BLaER1 (cell line): ENCODE data around the gene MUC4.
"Not testable (repeated sequence)": the region's sequence is repeated elsewhere in the genome, so short reads cannot be mapped to it uniquely, and the experiment has no call there.

ENCODE experiments used
- H3K27ac ChIP-seq: shearing (Covaris generic); formaldehyde crosslinking; 2 replicates; pipeline ENCODE4 v1.8.1; 2022
- H3K27me3 ChIP-seq: shearing (Covaris generic); formaldehyde crosslinking; 2 replicates; pipeline ENCODE4 v1.8.1; 2022
- H3K36me3 ChIP-seq: shearing (Covaris generic); formaldehyde crosslinking; 2 replicates; pipeline ENCODE4 v1.8.1; 2022
- H3K4me1 ChIP-seq: shearing (Covaris generic); formaldehyde crosslinking; 2 replicates; pipeline ENCODE4 v1.8.1; 2022
- H3K4me2 ChIP-seq: shearing (Covaris generic); formaldehyde crosslinking; 2 replicates; pipeline ENCODE4 v1.8.1; 2022
- H3K4me3 ChIP-seq: shearing (Covaris generic); formaldehyde crosslinking; 2 replicates; pipeline ENCODE4 v1.8.1; 2022
- H3K9ac ChIP-seq: shearing (Covaris generic); formaldehyde crosslinking; 2 replicates; pipeline ENCODE4 v1.8.1; 2022
- H3K9me3 ChIP-seq: shearing (Covaris generic); formaldehyde crosslinking; 2 replicates; pipeline ENCODE4 v1.8.1; 2022
- H4K20me1 ChIP-seq: shearing (Covaris generic); formaldehyde crosslinking; 2 replicates; pipeline ENCODE4 v1.8.1; 2022
- Cebpa-rat ChIP-seq: shearing (Covaris generic); IDR thresholded peaks from 2 replicates; pipeline ENCODE4 v1.8.1; 2022

Gene MUC4

DNA sequence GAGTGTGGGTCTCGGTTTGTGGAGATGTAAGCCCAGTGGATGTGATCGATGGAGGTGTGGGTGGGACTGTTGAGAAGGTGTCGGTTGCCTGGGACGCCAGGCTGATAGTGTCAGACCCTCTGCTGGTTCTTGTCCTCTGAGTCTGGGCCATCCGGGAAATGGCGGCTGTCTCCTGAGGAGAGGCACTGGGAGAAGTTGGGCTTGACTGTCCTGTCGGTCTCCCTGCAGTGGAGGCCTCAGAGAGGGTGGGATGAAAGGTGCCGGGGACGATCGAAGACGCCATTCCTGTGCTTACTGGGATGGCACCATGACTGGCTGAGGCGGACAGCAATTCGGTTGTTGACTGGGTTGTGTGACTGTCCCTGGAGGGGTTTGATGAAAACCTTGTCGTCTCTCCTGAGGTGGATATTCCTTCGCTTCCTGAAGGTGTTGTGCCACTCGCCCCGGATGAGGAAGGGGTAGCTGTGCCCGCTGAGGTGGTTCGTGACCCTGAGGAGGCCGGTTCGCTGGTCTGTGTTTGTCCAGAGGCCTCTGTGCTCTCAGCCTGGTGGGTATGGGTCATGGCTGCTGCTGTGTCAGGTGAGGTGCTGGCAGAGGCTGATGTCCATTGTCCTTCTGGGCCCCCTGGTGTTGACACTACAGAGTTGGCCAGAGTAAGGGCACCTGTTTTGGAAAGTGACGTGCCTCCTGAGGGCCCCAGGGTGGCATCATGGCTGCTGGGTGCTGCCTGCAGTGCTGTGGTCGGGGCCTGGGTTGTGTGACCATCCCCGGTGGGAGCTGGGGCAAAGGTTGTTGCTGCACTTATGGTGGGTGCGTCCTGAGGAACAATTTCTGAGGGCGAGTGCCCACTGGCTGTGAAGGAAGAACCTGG is 22.8 kb downstream of the MUC4 start:
- H3K36me3 ChIP-seq, result no peaks in the 10 kb centered on the region
- H4K20me1 ChIP-seq, result no peaks in the 10 kb centered on the region
- no peak for TF ChIP-seq Cebpa-rat
- no peak overlapping the region for H3K4me3 ChIP-seq
- H3K27ac ChIP-seq, result 0 out of 2 replicates have a peak overlapping the region, but pooled peaks have one; percentile 2
- H3K27me3 ChIP-seq, result no peaks in the 10 kb centered on the region
- peaks cover 42% of the 10 kb centered on the region for H3K9me3 ChIP-seq
- peaks cover 25% of the 10 kb centered on the region for H3K4me1 ChIP-seq
- H3K4me2 ChIP-seq, result no peak overlapping the region
- no peak overlapping the region for H3K9ac ChIP-seq

GRCh38 chr3:195785781-195786405 is 25.8 kb downstream of the MUC4 start:
- H3K4me2 ChIP-seq, H3K27me3 ChIP-seq, H3K27ac ChIP-seq, H3K9ac ChIP-seq, H3K36me3 ChIP-seq, H3K4me3 ChIP-seq, H4K20me1 ChIP-seq: not testable (repeated sequence)
- peaks cover 53% of the 10 kb centered on the region for H3K9me3 ChIP-seq
- H3K4me1 ChIP-seq, result peaks cover 19% of the 10 kb centered on the region

- H3K4me1 ChIP-seq, result not testable (repeated sequence)
Measured at GRCh38 chr3:195784031-195784430, 27.7 kb downstream of the MUC4 start.

GRCh38 chr3:195781236-195781635 is 30.5 kb downstream of the MUC4 start:
- not testable (repeated sequence) for H3K4me3 ChIP-seq, H4K20me1 ChIP-seq
- H3K9me3 ChIP-seq, result peaks cover 61% of the 10 kb centered on the region

More at GRCh38 chr3:195784031-195784430, 27.7 kb downstream of the MUC4 start:
- H3K4me2 ChIP-seq, H3K27ac ChIP-seq, H3K27me3 ChIP-seq, H3K9ac ChIP-seq, H4K20me1 ChIP-seq, H3K36me3 ChIP-seq, H3K4me3 ChIP-seq: not testable (repeated sequence)
- H3K9me3 ChIP-seq, result peaks cover 60% of the 10 kb centered on the region

GRCh38 chr3:195777975-195778374 is 33.8 kb downstream of the MUC4 start:
- TF ChIP-seq Cebpa-rat, result no peak
- H3K36me3 ChIP-seq, result no peaks in the 10 kb centered on the region
- no peak overlapping the region for H3K4me2 ChIP-seq
- H3K4me3 ChIP-seq, result no peak overlapping the region
- H3K27ac ChIP-seq, result no peak overlapping the region
- no peak overlapping the region for H3K9ac ChIP-seq
- H3K27me3 ChIP-seq, result no peaks in the 10 kb centered on the region
- no peaks in the 10 kb centered on the region for H3K4me1 ChIP-seq
- peaks cover 37% of the 10 kb centered on the region for H3K9me3 ChIP-seq
- H4K20me1 ChIP-seq, result no peaks in the 10 kb centered on the region

More at GRCh38 chr3:195781236-195781635, 30.5 kb downstream of the MUC4 start:
- H3K4me2 ChIP-seq, H3K4me1 ChIP-seq, H3K27ac ChIP-seq, H3K27me3 ChIP-seq, H3K9ac ChIP-seq, H3K36me3 ChIP-seq: not testable (repeated sequence)

- no peak overlapping the region for H3K4me3 ChIP-seq
- no peak overlapping the region for H3K27ac ChIP-seq
- H3K27me3 ChIP-seq, result no peaks in the 10 kb centered on the region
- no peak overlapping the region for H3K9ac ChIP-seq
- H3K4me2 ChIP-seq, result no peak overlapping the region
- H4K20me1 ChIP-seq, result no peaks in the 10 kb centered on the region
- peaks cover 14% of the 10 kb centered on the region for H3K9me3 ChIP-seq
- no peaks in the 10 kb centered on the region for H3K4me1 ChIP-seq
- no peak for TF ChIP-seq Cebpa-rat
- H3K36me3 ChIP-seq, result no peaks in the 10 kb centered on the region
Measured at GRCh38 chr3:195774917-195775316, 36.8 kb downstream of the MUC4 start.

- no peaks in the 10 kb centered on the region for H4K20me1 ChIP-seq
- H3K9me3 ChIP-seq, result peaks cover 14% of the 10 kb centered on the region
- H3K27me3 ChIP-seq, result no peaks in the 10 kb centered on the region
- H3K9ac ChIP-seq, result no peak overlapping the region
- TF ChIP-seq Cebpa-rat, result no peak
- no peak overlapping the region for H3K27ac ChIP-seq
- H3K4me2 ChIP-seq, result no peak overlapping the region
- no peak overlapping the region for H3K4me3 ChIP-seq
- H3K36me3 ChIP-seq, result no peaks in the 10 kb centered on the region
- no peaks in the 10 kb centered on the region for H3K4me1 ChIP-seq
Measured at GRCh38 chr3:195773956-195774537, 37.7 kb downstream of the MUC4 start.

DNA sequence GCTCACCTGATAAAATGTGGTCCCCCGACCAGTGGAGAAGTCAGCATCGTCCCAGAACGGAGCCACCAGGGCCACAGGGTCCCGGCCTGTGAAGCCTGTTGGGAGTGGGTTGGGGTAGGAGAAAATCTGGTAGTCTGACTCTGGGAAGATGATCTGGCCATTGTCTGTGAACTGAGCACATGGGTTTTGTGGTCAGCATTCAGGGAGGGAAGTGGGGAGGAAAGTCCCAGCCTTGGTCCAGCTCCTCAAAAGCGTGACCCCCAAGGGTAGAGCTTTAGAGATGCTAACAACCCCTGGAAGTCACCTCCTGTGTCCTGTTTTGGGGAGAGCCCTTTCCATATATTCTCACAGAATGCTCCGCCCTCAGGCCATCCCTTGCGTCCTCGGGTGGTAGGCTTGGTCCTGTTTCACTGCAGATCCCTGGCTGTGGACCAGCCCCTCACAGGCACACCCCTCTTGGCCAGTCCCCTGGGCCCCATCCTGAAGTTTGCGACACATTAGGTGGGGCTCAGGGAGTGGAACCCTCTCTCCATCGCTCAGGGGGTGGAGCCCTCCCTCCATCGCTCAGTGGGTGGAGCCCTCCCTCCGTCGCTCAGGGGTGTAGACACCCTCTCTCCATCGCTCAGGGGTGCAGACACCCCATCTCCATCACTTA is 40.0 kb downstream of the MUC4 start:
- TF ChIP-seq Cebpa-rat, result no peak
- Histone ChIP-seq H4K20me1 (no peaks in the 10 kb centered on the region), H3K9me3 (peaks cover 8% of the 10 kb centered on the region; the same call in 1 of the 2 replicates), H3K4me3 (no peak overlapping the region), H3K4me1 (no peaks in the 10 kb centered on the region), H3K27ac (no peak overlapping the region), H3K27me3 (no peaks in the 10 kb centered on the region), H3K9ac (no peak overlapping the region), H3K4me2 (no peak overlapping the region), H3K36me3 (no peaks in the 10 kb centered on the region)

DNA sequence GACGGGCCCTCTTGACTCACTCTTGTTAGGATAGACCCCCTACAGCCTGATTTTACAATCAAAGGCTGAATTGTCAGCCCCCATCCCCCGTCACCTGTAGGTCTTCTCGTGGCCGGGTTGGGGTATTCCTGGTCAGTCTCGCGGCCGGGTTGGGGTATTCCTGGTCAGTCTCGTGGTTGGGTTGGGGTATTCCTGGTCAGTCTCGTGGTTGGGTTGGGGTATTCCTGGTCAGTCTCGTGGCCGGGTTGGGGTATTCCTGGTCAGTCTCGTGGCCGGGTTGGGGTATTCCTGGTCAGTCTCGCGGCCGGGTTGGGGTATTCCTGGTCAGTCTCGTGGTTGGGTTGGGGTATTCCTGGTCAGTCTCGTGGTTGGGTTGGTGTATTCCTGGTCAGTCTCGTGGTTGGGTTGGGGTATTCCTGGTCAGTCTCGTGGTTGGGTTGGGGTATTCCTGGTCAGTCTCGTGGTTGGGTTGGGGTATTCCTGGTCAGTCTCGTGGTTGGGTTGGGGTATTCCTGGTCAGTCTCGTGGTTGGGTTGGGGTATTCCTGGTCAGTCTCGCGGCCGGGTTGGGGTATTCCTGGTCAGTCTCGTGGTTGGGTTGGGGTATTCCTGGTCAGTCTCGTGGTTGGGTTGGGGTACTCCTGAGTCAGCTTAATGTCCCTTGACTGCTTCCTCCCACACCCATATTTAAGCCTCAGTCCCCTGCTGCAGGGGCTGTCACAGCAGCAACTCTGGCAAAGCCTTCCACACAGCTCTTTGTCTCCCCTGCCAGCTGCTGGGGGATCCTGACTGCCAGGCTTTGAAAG is 40.7 kb downstream of the MUC4 start:
- H3K27ac ChIP-seq, H3K4me2 ChIP-seq, H3K36me3 ChIP-seq, H3K4me1 ChIP-seq, H4K20me1 ChIP-seq, H3K4me3 ChIP-seq, H3K27me3 ChIP-seq, H3K9ac ChIP-seq, H3K9me3 ChIP-seq: not testable (repeated sequence)
